K562 (cell line): ENCODE data around the gene HECW1. TPM values are rescaled to one million over a fixed set of nuclear protein-coding genes. Genes with fewer than 3 reads are reported as not detected.

Experiments
- ARHGAP35 ChIP-seq: fragments of 450-650 bp; IDR thresholded peaks from 2 replicates; pipeline ENCODE4 v1.6.1; 2018; ENCODE audit not compliant: partially characterized antibody
- ARNT ChIP-seq, 2 experiments: fragments of 450-650 bp; IDR thresholded peaks; 2 replicates each; pipeline ENCODE4 v1.6.1; 2016; ENCODE audit warnings: mild to moderate bottlenecking in 1 of 2
- GATAD2B ChIP-seq: fragments of 450-650 bp; IDR thresholded peaks from 2 replicates; pipeline ENCODE4 v1.6.1; 2017; ENCODE audit warnings: mild to moderate bottlenecking, borderline replicate concordance
- ILK ChIP-seq: fragments of 450-650 bp; IDR thresholded peaks from 2 replicates; pipeline ENCODE4 v1.6.1; 2016; ENCODE audit warnings: missing genetic modification characterization, low read depth, mild to moderate bottlenecking, missing compliant biosample characterization, moderate library complexity, borderline replicate concordance
- MIER1 ChIP-seq: fragments of 450-650 bp; IDR thresholded peaks from 2 replicates; pipeline ENCODE4 v1.6.1; 2016; ENCODE audit warnings: antibody characterized with exemption, mild to moderate bottlenecking, low read depth
- NCOA1 ChIP-seq: fragments of 450-650 bp; IDR thresholded peaks from 2 replicates; pipeline ENCODE4 v1.6.1; 2016; ENCODE audit warnings: low read depth
- SAFB ChIP-seq: fragments of 200-400 bp; formaldehyde crosslinking; IDR thresholded peaks from 2 replicates; pipeline ENCODE4 v1.6.1; 2017; ENCODE audit warnings: low read depth, low read length, borderline replicate concordance
- SREBF2 ChIP-seq: sonication (generic); formaldehyde crosslinking; IDR thresholded peaks from 2 replicates; pipeline ENCODE4 v1.4.0; 2020; ENCODE audit warnings: mild to moderate bottlenecking, missing genetic modification reagents
- TGIF2 ChIP-seq: sonication (generic); formaldehyde crosslinking; IDR thresholded peaks from 2 replicates; pipeline ENCODE4 v1.8.1; 2022; ENCODE audit warnings: mild to moderate bottlenecking, missing genetic modification reagents, moderate library complexity
- ZBTB40 ChIP-seq, 2 experiments: fragments of 450-650 bp in 1 of 2; sonication (generic) in 1 of 2; formaldehyde crosslinking in 1 of 2; IDR thresholded peaks; 2 replicates each; pipeline versions ENCODE4 v1.7.1 to v1.9.0; 2016 to 2022; ENCODE audit warnings: inconsistent platforms in 1 of 2, mild to moderate bottlenecking in 1 of 2, missing genetic modification reagents in 1 of 2
- ZNF124 ChIP-seq: sonication (generic); formaldehyde crosslinking; IDR thresholded peaks from 2 replicates; pipeline ENCODE4 v1.8.1; 2022; ENCODE audit warnings: missing genetic modification reagents
- ZNF134 ChIP-seq: fragments of 250-450 bp; sonication (Bioruptor Pico); conservative IDR thresholded peaks from 2 replicates; pipeline ENCODE4 v1.4.0; 2020
- ZNF232 ChIP-seq: sonication (generic); formaldehyde crosslinking; IDR thresholded peaks from 2 replicates; pipeline ENCODE4 v1.8.0; 2022; ENCODE audit warnings: mild to moderate bottlenecking, missing genetic modification reagents
- ZNF274 ChIP-seq: IDR thresholded peaks from 2 replicates; pipeline ENCODE4 v1.6.1; 2011; ENCODE audit warnings: low read depth, mild to moderate bottlenecking, low read length, moderate library complexity, borderline replicate concordance
- ZNF316 ChIP-seq: fragments of 450-650 bp; IDR thresholded peaks from 2 replicates; pipeline ENCODE4 v1.6.1; 2016
- ZNF644 ChIP-seq: fragments of 200-800 bp; sonication (Bioruptor generic); IDR thresholded peaks from 2 replicates; pipeline ENCODE4 v1.6.1; 2016; ENCODE audit warnings: low read depth, missing genetic modification characterization, missing compliant biosample characterization
- polyA plus RNA-seq, 8 experiments: library from polyadenylated mRNA; depleted of rRNA in 4 of 8; stranded (reverse) in 5 of 8; unstranded in 3 of 8; fragments of >200 nt; fragmentation: Nextera tagmentation in 2 of 8; fragmentation: Illumina TruSeq in 1 of 8; extraction: Ambion mirVana in 2 of 8; extraction: Trizol in 1 of 8; gene quantifications; 2 replicates each; pipeline versions ENCODE4 v1.2.1 to v1.2.3, GENCODE V29; 2011 to 2014; ENCODE audit warnings: inconsistent platforms in 1 of 8, missing spikeins in 1 of 8
- total RNA-seq, 7 experiments: library from RNA; depleted of rRNA in 6 of 7; stranded (reverse); fragments of >200 nt in 6 of 7; fragmentation: Illumina TruSeq in 2 of 7; extraction: Trizol in 2 of 7; gene quantifications; 2 replicates each; pipeline versions ENCODE4 v1.2.1 to v1.2.3, GENCODE V29; 2011 to 2021; ENCODE audit warnings: low replicate concordance in 1 of 7
- TF ChIP-seq, protein P1 (sequence below): fragments of 250-450 bp; sonication (Bioruptor Pico); IDR thresholded peaks from 2 replicates; pipeline ENCODE4 v1.6.1; 2021; ENCODE audit warnings: mild to moderate bottlenecking
- TF ChIP-seq, protein P2 (sequence below), 2 experiments: fragments of 450-650 bp in 1 of 2; sonication (generic) in 1 of 2; formaldehyde crosslinking in 1 of 2; IDR thresholded peaks in 1 of 2; conservative IDR thresholded peaks in 1 of 2; 2 replicates each; pipeline versions ENCODE4 v1.6.1 to v1.8.1; 2016 to 2023; ENCODE audit warnings: mild to moderate bottlenecking in 2 of 2, moderate library complexity in 2 of 2, inconsistent platforms in 1 of 2, missing genetic modification reagents in 1 of 2

The HECW1 gene
- total and polyA plus RNA-seq, 9 of the 15 experiments (the other 6 are each of a cell fraction or from before 2014, with no cell fraction given): 0.07 to 0.31 (median 0.13) TPM; not detected in 4

GRCh38 chr7:43077732-43078391 lies 34.6 kb upstream of the HECW1 start (continued):
- TF ChIP-seq SAFB: no peak
- no peak for TF ChIP-seq ZNF124 (CRISPR knock-in tag)
- no peak for TF ChIP-seq ZNF274
- TF ChIP-seq ZNF232 (CRISPR knock-in tag): no peak
- TF ChIP-seq SREBF2 (CRISPR knock-in tag): no peak
- no peak for TF ChIP-seq MIER1
- no peak for TF ChIP-seq NCOA1
- TF ChIP-seq ILK: no peak
- TF ChIP-seq, protein P1, sequence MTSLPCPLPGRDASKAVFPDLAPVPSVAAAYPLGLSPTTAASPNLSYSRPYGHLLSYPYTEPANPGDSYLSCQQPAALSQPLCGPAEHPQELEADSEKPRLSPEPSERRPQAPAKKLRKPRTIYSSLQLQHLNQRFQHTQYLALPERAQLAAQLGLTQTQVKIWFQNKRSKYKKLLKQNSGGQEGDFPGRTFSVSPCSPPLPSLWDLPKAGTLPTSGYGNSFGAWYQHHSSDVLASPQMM (CRISPR knock-in tag): no peak
- no peak for TF ChIP-seq GATAD2B
- TF ChIP-seq ARHGAP35: no peak
- TF ChIP-seq ARNT (IDR thresholded peaks at IDR 0.05): no peak
- TF ChIP-seq ZNF316: peak; percentile 98
- TF ChIP-seq ZNF134 (CRISPR knock-in tag): no peak
- peak; percentile 78 for TF ChIP-seq ZBTB40 (IDR thresholded peaks at IDR 0.05)
- no peak for TF ChIP-seq ZBTB40 (CRISPR knock-in tag; IDR thresholded peaks at IDR 0.05)
- TF ChIP-seq TGIF2 (CRISPR knock-in tag): no peak
- TF ChIP-seq ZNF644 (tag): no peak
- TF ChIP-seq, protein P2, sequence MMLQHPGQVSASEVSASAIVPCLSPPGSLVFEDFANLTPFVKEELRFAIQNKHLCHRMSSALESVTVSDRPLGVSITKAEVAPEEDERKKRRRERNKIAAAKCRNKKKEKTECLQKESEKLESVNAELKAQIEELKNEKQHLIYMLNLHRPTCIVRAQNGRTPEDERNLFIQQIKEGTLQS (IDR thresholded peaks at IDR 0.05): peak; percentile 17; the same call in 1 of the 2 replicates
- TF ChIP-seq, protein P2 (CRISPR knock-in tag; conservative IDR thresholded peaks at IDR 0.05): no peak
